ENCODE results near the gene HS1BP3.

- TF ChIP-seq CTCF (IDR thresholded peaks at IDR 0.05) (no peak), POLR2A (IDR thresholded peaks at IDR 0.05) (no peak)
These were observed 15.1 kb upstream of the HS1BP3 start for GRCh38 chr2:20666005-20666303.
